Tibial nerve (tissue), 3 donors: ENCODE results near the gene LRRC70.

Experiments
- POLR2A ChIP-seq, 2 donors: fragments of 450-650 bp; IDR thresholded peaks; one replicate each; pipeline ENCODE4 v1.6.1; 2017; ENCODE audit warnings: antibody characterized with exemption in 2 of 2, mild to moderate bottlenecking in 2 of 2, moderate library complexity in 2 of 2
- TF ChIP-seq, protein P1 (sequence below), 5 experiments: fragments of 200-600 bp in 3 of 5; fragments of 450-650 bp in 2 of 5; sonication (generic) in 3 of 5; IDR thresholded peaks; one replicate each; pipeline ENCODE4 v1.5.1; 2016 to 2019; ENCODE audit warnings: antibody characterized with exemption in 5 of 5, mild to moderate bottlenecking in 3 of 5, moderate library complexity in 2 of 5

DNA sequence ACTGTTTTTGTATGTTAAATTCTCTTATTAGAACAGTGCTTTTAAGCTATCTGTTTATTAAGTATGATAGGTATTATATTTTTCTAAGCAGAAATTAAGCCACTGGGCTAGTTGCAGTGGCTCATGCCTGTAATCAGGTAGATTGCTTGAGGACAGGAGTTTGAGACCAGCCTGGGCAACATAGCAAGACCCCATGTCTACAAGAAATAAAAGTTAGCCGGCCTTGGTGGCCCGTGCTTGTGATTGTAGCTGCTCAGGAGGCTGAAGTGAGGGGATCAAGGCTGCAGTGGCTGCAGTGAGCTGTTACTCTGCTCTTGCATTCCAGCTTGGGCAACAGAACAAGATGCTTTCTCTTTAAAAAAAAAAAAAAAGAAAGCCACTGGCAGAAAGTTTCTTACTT, 45.0 kb upstream of the LRRC70 start:
- TF ChIP-seq, protein P1, sequence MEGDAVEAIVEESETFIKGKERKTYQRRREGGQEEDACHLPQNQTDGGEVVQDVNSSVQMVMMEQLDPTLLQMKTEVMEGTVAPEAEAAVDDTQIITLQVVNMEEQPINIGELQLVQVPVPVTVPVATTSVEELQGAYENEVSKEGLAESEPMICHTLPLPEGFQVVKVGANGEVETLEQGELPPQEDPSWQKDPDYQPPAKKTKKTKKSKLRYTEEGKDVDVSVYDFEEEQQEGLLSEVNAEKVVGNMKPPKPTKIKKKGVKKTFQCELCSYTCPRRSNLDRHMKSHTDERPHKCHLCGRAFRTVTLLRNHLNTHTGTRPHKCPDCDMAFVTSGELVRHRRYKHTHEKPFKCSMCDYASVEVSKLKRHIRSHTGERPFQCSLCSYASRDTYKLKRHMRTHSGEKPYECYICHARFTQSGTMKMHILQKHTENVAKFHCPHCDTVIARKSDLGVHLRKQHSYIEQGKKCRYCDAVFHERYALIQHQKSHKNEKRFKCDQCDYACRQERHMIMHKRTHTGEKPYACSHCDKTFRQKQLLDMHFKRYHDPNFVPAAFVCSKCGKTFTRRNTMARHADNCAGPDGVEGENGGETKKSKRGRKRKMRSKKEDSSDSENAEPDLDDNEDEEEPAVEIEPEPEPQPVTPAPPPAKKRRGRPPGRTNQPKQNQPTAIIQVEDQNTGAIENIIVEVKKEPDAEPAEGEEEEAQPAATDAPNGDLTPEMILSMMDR (IDR thresholded peaks at IDR 0.05): no peak
- TF ChIP-seq POLR2A (IDR thresholded peaks at IDR 0.05): no peak
